ENCODE results near the gene NDE1.
"Not testable (repeated sequence)": the region's sequence is repeated elsewhere in the genome, so short reads cannot be mapped to it uniquely, and the experiment has no call there.

The NDE1 gene

DNA sequence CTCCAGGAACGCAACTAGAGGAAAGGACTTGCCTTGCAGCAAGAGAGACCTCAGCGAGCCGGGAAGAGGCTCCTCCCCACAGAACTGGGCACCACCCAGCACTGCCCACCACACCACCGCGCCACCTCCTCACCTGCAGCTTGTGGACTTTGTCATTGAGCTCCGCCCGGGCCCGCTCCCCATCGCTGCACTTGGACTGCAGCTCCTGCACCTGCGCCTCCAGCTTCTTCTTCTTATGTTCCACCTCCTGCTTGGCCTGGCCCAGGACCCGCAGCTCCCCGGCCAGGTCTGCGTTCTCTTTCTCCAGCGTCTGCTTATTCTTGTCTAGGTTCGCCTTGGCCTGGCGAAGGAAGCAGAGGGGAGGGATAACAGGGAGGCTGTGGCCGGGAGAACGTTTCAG, 76.7 kb downstream of the NDE1 start:
- H3K4me1 ChIP-seq (ENCODE audit: low read length): no peaks in the 10 kb centered on the region
- no peak overlapping the region for H3K4me2 ChIP-seq (ENCODE audit: low read depth, low read length)
- H3K27me3 ChIP-seq (replicated peaks; ENCODE audit: insufficient read depth, low read length): no peaks in the 10 kb centered on the region
- no peaks in the 10 kb centered on the region for H3F3A ChIP-seq (ENCODE audit: insufficient read depth, low read length)
- no peaks in the 10 kb centered on the region for H3K9me3 ChIP-seq (replicated peaks; ENCODE audit: insufficient read depth, low read length)
- 0 out of 2 replicates have a peak, but pooled peaks cover 5% of the 10 kb centered on the region for H3K36me3 ChIP-seq (replicated peaks; ENCODE audit: insufficient read depth, low read length)
- no peak overlapping the region for H2AFZ ChIP-seq (ENCODE audit: low read length)
- no peak overlapping the region for H3K9ac ChIP-seq (ENCODE audit: low read length)
- no peaks in the 10 kb centered on the region for H3K79me2 ChIP-seq (ENCODE audit: low read length)
- no peak overlapping the region for H3K27ac ChIP-seq (ENCODE audit: low read length)
- DNase-seq: no peak
- no peaks in the 10 kb centered on the region for H3K9me2 ChIP-seq (replicated peaks; ENCODE audit: insufficient read depth, low read length)
- no peak for TF ChIP-seq EZH2 (optimal IDR thresholded peaks at IDR 0.05; ENCODE audit: low read depth, low read length)
- no peak for TF ChIP-seq CTCF (IDR thresholded peaks at IDR 0.05; ENCODE audit: low read length)
- no peak for TF ChIP-seq EZH2phosphoT487 (IDR thresholded peaks at IDR 0.05; ENCODE audit: low read length)
- H4K20me1 ChIP-seq (ENCODE audit: insufficient read depth, low read length): no peaks in the 10 kb centered on the region
- no peak overlapping the region for H3K4me3 ChIP-seq (ENCODE audit: low read length)

DNA sequence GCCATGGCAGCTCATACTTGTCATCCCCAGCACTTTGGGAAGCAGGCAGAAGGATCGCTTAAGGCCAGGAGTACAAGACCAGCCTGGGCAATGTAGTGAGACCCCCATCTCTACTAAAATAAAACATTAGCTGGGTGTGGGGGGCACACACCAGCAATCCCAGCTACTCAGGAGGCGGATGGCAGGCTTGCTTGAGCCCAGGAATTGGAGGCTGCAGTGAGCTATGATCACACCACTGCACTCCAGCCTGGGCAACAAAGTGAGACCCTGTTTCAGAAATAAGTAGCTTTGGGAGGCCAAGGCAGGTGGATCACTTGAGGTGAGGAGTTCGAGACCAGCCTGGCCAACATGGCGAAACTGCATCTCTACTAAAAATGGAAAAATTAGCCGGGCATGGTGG, 77.7 kb downstream of the NDE1 start:
- not testable (repeated sequence) for H3K4me2 ChIP-seq (ENCODE audit: low read depth, low read length); H3K4me1 ChIP-seq (ENCODE audit: low read length); H3K4me3 ChIP-seq (ENCODE audit: low read length)

DNA sequence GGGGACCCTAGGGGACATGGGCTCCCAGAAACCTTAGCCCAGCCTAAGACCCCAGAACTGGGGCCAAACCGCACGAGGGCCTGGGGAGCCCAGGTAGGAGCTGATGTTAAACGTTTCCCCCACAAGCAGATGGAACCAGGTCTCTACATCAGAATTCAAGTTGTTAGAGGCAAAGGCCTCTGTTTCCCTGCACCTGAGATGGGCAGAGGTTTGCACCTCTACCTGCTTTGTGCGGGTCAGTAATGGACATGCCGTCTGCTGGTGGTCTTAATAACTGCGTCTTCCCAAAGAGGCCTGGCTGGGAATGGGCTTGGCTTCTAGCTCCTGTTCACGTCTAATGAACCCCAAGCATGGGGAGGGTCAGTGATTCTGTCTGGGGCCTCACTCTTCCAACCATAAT, 79.1 kb downstream of the NDE1 start:
- H3K4me2 ChIP-seq (ENCODE audit: low read depth, low read length): no peak overlapping the region
- H3K4me3 ChIP-seq (ENCODE audit: low read length): no peak overlapping the region
- no peak for DNase-seq
- H3K9me2 ChIP-seq (replicated peaks; ENCODE audit: insufficient read depth, low read length): no peaks in the 10 kb centered on the region
- 0 out of 2 replicates have a peak, but pooled peaks cover 5% of the 10 kb centered on the region for H3K36me3 ChIP-seq (replicated peaks; ENCODE audit: insufficient read depth, low read length)
- no peaks in the 10 kb centered on the region for H3K27me3 ChIP-seq (replicated peaks; ENCODE audit: insufficient read depth, low read length)
- H3K27ac ChIP-seq (ENCODE audit: low read length): no peak overlapping the region
- TF ChIP-seq EZH2 (optimal IDR thresholded peaks at IDR 0.05; ENCODE audit: low read depth, low read length) (no peak), EZH2phosphoT487 (IDR thresholded peaks at IDR 0.05; ENCODE audit: low read length) (no peak), CTCF (IDR thresholded peaks at IDR 0.05; ENCODE audit: low read length) (no peak)
- no peak overlapping the region for H3K9ac ChIP-seq (ENCODE audit: low read length)
- no peaks in the 10 kb centered on the region for H3K9me3 ChIP-seq (replicated peaks; ENCODE audit: insufficient read depth, low read length)
- H2AFZ ChIP-seq (ENCODE audit: low read length): no peak overlapping the region
- no peaks in the 10 kb centered on the region for H3K4me1 ChIP-seq (ENCODE audit: low read length)
- H3F3A ChIP-seq (ENCODE audit: insufficient read depth, low read length): no peaks in the 10 kb centered on the region
- H3K79me2 ChIP-seq (ENCODE audit: low read length): no peaks in the 10 kb centered on the region
- H4K20me1 ChIP-seq (ENCODE audit: insufficient read depth, low read length): no peaks in the 10 kb centered on the region

More for the DNA sequence above, 77.7 kb downstream of the NDE1 start:
- not testable (repeated sequence) for H3K9ac ChIP-seq (ENCODE audit: low read length); H3K27me3 ChIP-seq (replicated peaks; ENCODE audit: insufficient read depth, low read length); DNase-seq; H4K20me1 ChIP-seq (ENCODE audit: insufficient read depth, low read length); H3K9me2 ChIP-seq (replicated peaks; ENCODE audit: insufficient read depth, low read length); H3K79me2 ChIP-seq (ENCODE audit: low read length); H3K27ac ChIP-seq (ENCODE audit: low read length); H2AFZ ChIP-seq (ENCODE audit: low read length); H3K36me3 ChIP-seq (replicated peaks; ENCODE audit: insufficient read depth, low read length); H3F3A ChIP-seq (ENCODE audit: insufficient read depth, low read length); H3K9me3 ChIP-seq (replicated peaks; ENCODE audit: insufficient read depth, low read length)

DNA sequence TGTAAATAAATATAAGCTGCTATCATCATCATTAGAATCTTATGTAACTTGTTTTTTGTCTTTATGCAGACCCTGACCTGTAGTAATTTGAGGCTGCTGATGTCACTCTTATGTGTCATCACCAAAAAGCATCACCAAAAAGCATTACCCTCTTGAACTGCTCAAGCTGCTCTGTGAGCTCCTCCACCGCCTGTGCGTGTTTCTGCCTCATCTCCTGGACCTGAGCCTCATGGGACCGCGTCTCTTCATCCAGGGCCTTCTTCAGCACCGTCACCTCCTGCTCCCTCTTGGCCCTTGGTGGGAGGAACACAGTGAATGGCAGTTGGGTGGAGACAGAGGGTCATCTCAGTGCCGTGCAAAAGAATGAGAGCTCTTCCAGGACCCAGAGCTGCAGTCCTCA, 82.4 kb downstream of the NDE1 start:
- H3K4me1 ChIP-seq (ENCODE audit: low read length): no peaks in the 10 kb centered on the region
- no peak overlapping the region for H2AFZ ChIP-seq (ENCODE audit: low read length)
- no peaks in the 10 kb centered on the region for H3K36me3 ChIP-seq (replicated peaks; ENCODE audit: insufficient read depth, low read length)
- no peaks in the 10 kb centered on the region for H3K9me3 ChIP-seq (replicated peaks; ENCODE audit: insufficient read depth, low read length)
- no peaks in the 10 kb centered on the region for H3K9me2 ChIP-seq (replicated peaks; ENCODE audit: insufficient read depth, low read length)
- no peak overlapping the region for H3K4me2 ChIP-seq (ENCODE audit: low read depth, low read length)
- H4K20me1 ChIP-seq (ENCODE audit: insufficient read depth, low read length): no peaks in the 10 kb centered on the region
- H3K27ac ChIP-seq (ENCODE audit: low read length): no peak overlapping the region
- no peaks in the 10 kb centered on the region for H3K27me3 ChIP-seq (replicated peaks; ENCODE audit: insufficient read depth, low read length)
- no peaks in the 10 kb centered on the region for H3F3A ChIP-seq (ENCODE audit: insufficient read depth, low read length)
- TF ChIP-seq EZH2phosphoT487 (IDR thresholded peaks at IDR 0.05; ENCODE audit: low read length): no peak
- no peak for TF ChIP-seq CTCF (IDR thresholded peaks at IDR 0.05; ENCODE audit: low read length)
- TF ChIP-seq EZH2 (optimal IDR thresholded peaks at IDR 0.05; ENCODE audit: low read depth, low read length): no peak
- no peaks in the 10 kb centered on the region for H3K79me2 ChIP-seq (ENCODE audit: low read length)
- H3K4me3 ChIP-seq (ENCODE audit: low read length): no peak overlapping the region
- no peak for DNase-seq
- H3K9ac ChIP-seq (ENCODE audit: low read length): no peak overlapping the region
